Tibial nerve (tissue), 4 donors: ENCODE measurements around the gene SAFB. TPM values are rescaled to one million over a fixed set of nuclear protein-coding genes. Genes with fewer than 3 reads are reported as not detected.

Source experiments
- DNase-seq, 2 donors: peaks; one replicate each; pipeline ENCODE4 v3.0.0-alpha.2; 2019; ENCODE audit warnings: low spot score in 2 of 2
- H3K27ac ChIP-seq, 4 donors: fragments of 200-600 bp; sonication (generic) in 3 of 4; one replicate each; pipeline ENCODE4 v1.5.1; 2017 to 2019; ENCODE audit warnings: mild to moderate bottlenecking in 1 of 4
- H3K27me3 ChIP-seq, 2 donors: fragments of 200-600 bp; sonication (generic) in 1 of 2; one replicate each; pipeline versions ENCODE4 v1.5.1 to v1.6.0; 2017 to 2019
- H3K36me3 ChIP-seq, 3 donors: fragments of 200-600 bp; sonication (generic); one replicate each; pipeline ENCODE4 v1.5.1; 2018 to 2019
- H3K4me1 ChIP-seq, 4 donors: fragments of 200-600 bp; sonication (generic) in 3 of 4; one replicate each; pipeline ENCODE4 v1.5.1; 2017 to 2019
- H3K4me3 ChIP-seq, 4 donors: fragments of 200-600 bp; sonication (generic) in 3 of 4; one replicate each; pipeline ENCODE4 v1.5.1; 2017 to 2019; ENCODE audit warnings: mild to moderate bottlenecking in 1 of 4, moderate library complexity in 1 of 4
- H3K9me3 ChIP-seq, 4 donors: fragments of 200-600 bp; sonication (generic) in 3 of 4; one replicate each; pipeline ENCODE4 v1.5.1; 2017 to 2019
- CTCF ChIP-seq, 5 experiments: fragments of 200-600 bp in 3 of 5; fragments of 450-650 bp in 2 of 5; sonication (generic) in 3 of 5; IDR thresholded peaks; one replicate each; pipeline ENCODE4 v1.5.1; 2016 to 2019; ENCODE audit warnings: antibody characterized with exemption in 5 of 5, mild to moderate bottlenecking in 3 of 5, moderate library complexity in 2 of 5
- EP300 ChIP-seq, 2 donors: sonication (generic); formaldehyde crosslinking; IDR thresholded peaks; one replicate each; pipeline ENCODE4 v1.6.1; 2017; ENCODE audit warnings: antibody characterized with exemption in 2 of 2, mild to moderate bottlenecking in 1 of 2
- POLR2A ChIP-seq, 2 donors: fragments of 450-650 bp; IDR thresholded peaks; one replicate each; pipeline ENCODE4 v1.6.1; 2017; ENCODE audit warnings: antibody characterized with exemption in 2 of 2, mild to moderate bottlenecking in 2 of 2, moderate library complexity in 2 of 2
- WGBS, 2 donors: methylation state at CpG; one replicate each; pipeline ENCODE4 v1.1.5; 2018; 5-methylcytosine and 5-hydroxymethylcytosine counted together
- total RNA-seq, 4 donors: library from RNA; depleted of rRNA; stranded (reverse); fragments of >200 nt; gene quantifications; one replicate each; pipeline ENCODE4 v1.1.0, GENCODE V29; 2016

The SAFB gene
- total RNA-seq, 4 donors from 2014 or later: 121 to 252 (median 129) TPM

GRCh38 chr19:5591476-5591875, 31.4 kb upstream of the SAFB start:
- no peak for DNase-seq
- H3K27me3 ChIP-seq: no peaks in the 10 kb centered on the region
- no peak overlapping the region for H3K4me3 ChIP-seq
- no peak for TF ChIP-seq CTCF (IDR thresholded peaks at IDR 0.05)
- TF ChIP-seq POLR2A (IDR thresholded peaks at IDR 0.05): no peak
- no peaks in the 10 kb centered on the region for H3K9me3 ChIP-seq
- peaks cover 0 to 2% (median 0%) of the 10 kb centered on the region in 4 donors for H3K4me1 ChIP-seq
- WGBS, 2 donors: 90% methylated on average over 17 of the region's 17 CpGs
- H3K36me3 ChIP-seq: peaks cover 15 to 99% (median 74%) of the 10 kb centered on the region in 3 donors
- H3K27ac ChIP-seq: no peak overlapping the region

- no peak overlapping the region for H3K4me3 ChIP-seq
- DNase-seq: no peak
- H3K36me3 ChIP-seq: peaks cover 20 to 99% (median 76%) of the 10 kb centered on the region in 3 donors
- no peaks in the 10 kb centered on the region for H3K27me3 ChIP-seq
- no peak overlapping the region for H3K27ac ChIP-seq
- no peaks in the 10 kb centered on the region for H3K4me1 ChIP-seq
- 82 to 85% methylated on average over 24 of the region's 24 CpGs for WGBS, 2 donors
- no peaks in the 10 kb centered on the region for H3K9me3 ChIP-seq
- TF ChIP-seq EP300 (IDR thresholded peaks at IDR 0.05) (no peak), CTCF (IDR thresholded peaks at IDR 0.05) (no peak), POLR2A (IDR thresholded peaks at IDR 0.05) (no peak)
Observed at GRCh38 chr19:5592531-5593342, 30.1 kb upstream of the SAFB start.

- Histone ChIP-seq H3K27me3 (no peaks in the 10 kb centered on the region), H3K4me3 (no peak overlapping the region), H3K36me3 (peaks cover 26 to 99% (median 79%) of the 10 kb centered on the region in 3 donors), H3K9me3 (no peaks in the 10 kb centered on the region), H3K4me1 (no peaks in the 10 kb centered on the region), H3K27ac (no peak overlapping the region)
- 87 to 89% methylated on average over 67 of the region's 67 CpGs for WGBS, 2 donors
- no peak for DNase-seq
- no peak for TF ChIP-seq CTCF (IDR thresholded peaks at IDR 0.05)
- TF ChIP-seq POLR2A (IDR thresholded peaks at IDR 0.05): no peak
- TF ChIP-seq EP300 (IDR thresholded peaks at IDR 0.05): no peak
Observed at GRCh38 chr19:5593343-5594255, 29.3 kb upstream of the SAFB start.

GRCh38 chr19:5594521-5594950, 28.3 kb upstream of the SAFB start:
- WGBS, 2 donors: 95 to 100% methylated on average over 4 to 7 of the region's 7 CpGs
- H3K27me3 ChIP-seq: no peaks in the 10 kb centered on the region
- H3K9me3 ChIP-seq: no peaks in the 10 kb centered on the region
- H3K4me1 ChIP-seq: no peaks in the 10 kb centered on the region
- TF ChIP-seq POLR2A (IDR thresholded peaks at IDR 0.05) (no peak), CTCF (IDR thresholded peaks at IDR 0.05) (no peak), EP300 (IDR thresholded peaks at IDR 0.05) (no peak)
- no peak overlapping the region for H3K27ac ChIP-seq
- no peak for DNase-seq
- no peak overlapping the region for H3K4me3 ChIP-seq
- peaks cover 24 to 99% (median 83%) of the 10 kb centered on the region in 3 donors for H3K36me3 ChIP-seq
